NCI-H2081 (cell line): ENCODE results near the gene SMYD3.

ENCODE experiments used
- DNase-seq, 2 experiments: peaks; one replicate each; lab custom pipeline; 2025; lab: John Stamatoyannopoulos, UW

SMYD3 gene

GRCh38 chr1:246275036-246275435, 232.0 kb downstream of the SMYD3 start:
- DNase-seq = no peak

- DNase-seq = no peak
Observed at GRCh38 chr1:246274186-246274585, 232.9 kb downstream of the SMYD3 start.

GRCh38 chr1:246271516-246271915, 235.6 kb downstream of the SMYD3 start:
- no peak for DNase-seq

- DNase-seq = no peak
Observed at GRCh38 chr1:246270236-246270635, 236.8 kb downstream of the SMYD3 start.

- DNase-seq = no peak
Observed at GRCh38 chr1:246269466-246269865, 237.6 kb downstream of the SMYD3 start.

- no peak for DNase-seq
Observed at GRCh38 chr1:246267896-246268295, 239.2 kb downstream of the SMYD3 start.

- DNase-seq = no peak
Observed at GRCh38 chr1:246267426-246267825, 239.7 kb downstream of the SMYD3 start.

- no peak for DNase-seq
Observed at GRCh38 chr1:246265481-246265880, 241.6 kb downstream of the SMYD3 start.

- no peak for DNase-seq
Observed at GRCh38 chr1:246262281-246262680, 244.8 kb downstream of the SMYD3 start.

- no peak for DNase-seq
Observed at GRCh38 chr1:246261639-246262038, 245.4 kb downstream of the SMYD3 start.

- DNase-seq = no peak
Observed at GRCh38 chr1:246258250-246258649, 248.8 kb downstream of the SMYD3 start.

- no peak for DNase-seq
Observed at GRCh38 chr1:246255773-246256172, 251.3 kb downstream of the SMYD3 start.

GRCh38 chr1:246254854-246255253, 252.2 kb downstream of the SMYD3 start:
- no peak for DNase-seq

GRCh38 chr1:246246430-246246829, 260.6 kb downstream of the SMYD3 start:
- DNase-seq = no peak

GRCh38 chr1:246245541-246245940, 261.5 kb downstream of the SMYD3 start:
- DNase-seq = no peak

GRCh38 chr1:246232126-246232525, 275.0 kb downstream of the SMYD3 start:
- DNase-seq = no peak

- DNase-seq = no peak
Observed at GRCh38 chr1:246226041-246226440, 281.0 kb downstream of the SMYD3 start.

- DNase-seq = no peak
Observed at GRCh38 chr1:246221485-246222255, 285.4 kb downstream of the SMYD3 start.

GRCh38 chr1:246220495-246221065, 286.5 kb downstream of the SMYD3 start:
- DNase-seq = no peak

GRCh38 chr1:246219508-246220030, 287.5 kb downstream of the SMYD3 start:
- DNase-seq = peak; percentile 74 to 96

- no peak for DNase-seq
Observed at GRCh38 chr1:246218686-246219085, 288.4 kb downstream of the SMYD3 start.

- DNase-seq = peak in 1 of 2 experiments; percentile 14
Observed at GRCh38 chr1:246216906-246217305, 290.2 kb downstream of the SMYD3 start.

- no peak for DNase-seq
Observed at GRCh38 chr1:246215510-246215903, 291.6 kb downstream of the SMYD3 start.
